AG20443 (cell line): ENCODE data around the gene NOSTRIN.
"Not testable (repeated sequence)": the region's sequence is repeated elsewhere in the genome, so short reads cannot be mapped to it uniquely, and the experiment has no call there.

Experiments
- DNase-seq: peaks from one replicate; pipeline ENCODE4 v3.0.0; 2012; ENCODE audit warnings: low spot score, mixed read lengths

The NOSTRIN gene

GRCh38 chr2:168819050-168819715, 16.7 kb downstream of the NOSTRIN start:
- no peak for DNase-seq

DNA sequence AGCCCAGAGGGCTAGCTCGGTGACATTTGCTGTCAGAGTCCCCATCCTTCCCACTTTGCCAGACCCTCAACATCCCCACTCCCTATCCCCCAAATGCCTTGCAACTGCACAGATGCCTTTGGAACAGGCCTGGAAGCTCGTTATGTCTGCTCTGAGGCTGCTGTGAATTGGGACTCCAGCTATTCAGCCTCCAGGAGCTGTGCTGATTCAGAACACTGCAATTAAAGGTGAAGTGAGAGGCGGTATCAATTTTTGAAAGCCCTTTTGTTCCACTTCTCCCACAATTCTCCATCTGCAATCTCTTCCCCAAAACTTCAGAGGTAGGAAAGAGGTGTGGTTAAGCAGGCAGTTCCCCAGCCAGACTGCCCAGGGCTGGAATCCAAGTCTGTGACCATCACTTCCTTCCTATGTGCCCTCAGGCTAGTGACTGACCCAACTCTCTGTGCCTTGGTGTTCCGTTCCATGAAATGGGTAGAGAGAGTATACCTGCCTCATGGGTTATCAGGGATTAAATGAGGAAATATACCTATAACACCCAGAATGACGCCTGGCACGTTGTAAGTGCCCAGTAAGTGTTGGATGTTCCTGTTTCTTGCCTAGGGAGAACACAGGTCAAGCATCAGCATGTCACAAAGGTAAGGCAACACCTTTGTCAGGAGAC, 17.5 kb downstream of the NOSTRIN start:
- DNase-seq = no peak

GRCh38 chr2:168821577-168821976, 19.1 kb downstream of the NOSTRIN start:
- DNase-seq = no peak

DNA sequence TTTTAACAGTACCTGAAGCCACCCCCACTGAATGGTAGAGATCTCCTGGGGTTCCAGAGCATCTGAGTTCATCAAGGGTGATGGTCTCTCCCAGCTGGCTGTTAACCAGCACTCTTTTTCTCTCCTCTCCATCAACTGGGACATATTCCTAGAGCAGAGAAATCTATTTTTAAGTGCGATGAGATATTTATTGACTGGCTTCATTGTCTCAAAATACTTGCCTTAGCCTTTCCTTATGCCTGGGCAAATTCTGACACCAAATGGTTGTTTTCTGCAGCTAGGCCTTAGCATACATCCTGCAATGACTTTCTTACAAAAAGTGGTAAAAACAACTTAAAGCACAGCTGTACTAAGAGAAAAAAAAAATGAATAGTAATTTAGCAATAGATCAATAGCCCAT, 19.6 kb downstream of the NOSTRIN start:
- no peak for DNase-seq

DNA sequence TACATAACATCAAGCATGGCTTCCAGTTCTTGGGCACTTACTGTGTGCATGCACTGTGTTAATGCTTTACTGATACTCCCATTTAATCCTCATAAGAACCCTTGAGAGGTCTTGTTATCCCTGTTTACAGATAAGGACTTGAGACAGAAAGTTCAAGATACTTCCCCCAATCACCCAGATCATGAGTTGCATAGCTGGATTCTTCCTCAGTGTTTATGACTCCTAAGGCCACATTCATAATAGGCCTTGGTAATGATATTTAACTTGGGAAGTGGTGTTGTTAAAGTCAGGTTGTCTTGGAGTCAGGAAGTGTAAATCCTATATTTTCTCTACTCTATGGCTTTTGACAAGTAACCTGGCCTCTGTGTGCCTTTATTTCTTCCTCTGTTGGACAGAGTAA, 22.7 kb downstream of the NOSTRIN start:
- DNase-seq = no peak

GRCh38 chr2:168830958-168831357, 28.5 kb downstream of the NOSTRIN start:
- DNase-seq = no peak

GRCh38 chr2:168831662-168832061, 29.2 kb downstream of the NOSTRIN start:
- DNase-seq = no peak

DNA sequence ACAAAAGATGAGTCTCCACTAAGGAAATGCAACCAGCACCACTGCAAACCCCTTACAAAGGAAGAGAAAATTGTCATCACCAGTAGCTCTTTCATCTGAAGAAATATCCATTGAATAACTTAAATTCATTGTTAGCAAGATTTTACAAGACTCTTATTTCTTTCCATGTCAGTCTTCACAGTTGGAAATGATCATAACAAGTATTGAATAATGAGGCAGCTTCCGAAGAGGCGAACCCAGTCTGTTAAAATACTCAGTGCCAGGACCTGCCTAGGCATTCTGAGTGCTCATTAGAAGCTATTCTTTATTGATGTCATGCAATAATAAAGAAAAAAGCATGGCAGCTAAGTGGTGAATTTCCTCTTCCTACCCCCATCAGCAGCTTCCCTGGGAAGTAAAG, 33.5 kb downstream of the NOSTRIN start:
- DNase-seq = no peak

DNA sequence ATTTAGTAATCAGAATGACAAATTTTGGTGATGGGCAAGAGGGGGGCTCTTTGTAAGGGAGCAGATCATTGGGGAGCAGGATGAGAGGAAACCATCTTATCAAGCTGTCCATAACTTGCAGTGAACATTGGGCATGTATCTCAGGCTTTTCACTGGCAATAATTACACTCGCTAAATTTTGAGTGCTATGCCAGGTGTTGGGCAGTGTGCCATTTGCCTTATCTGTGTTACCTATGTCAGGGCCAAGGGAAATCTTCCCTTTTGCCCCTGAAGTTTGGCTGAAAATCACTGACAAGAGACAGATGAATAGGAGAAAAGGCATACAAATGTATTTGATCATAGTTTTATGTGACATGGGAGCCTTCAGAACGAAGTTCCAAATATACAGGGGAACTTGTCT, 39.0 kb downstream of the NOSTRIN start:
- no peak for DNase-seq

GRCh38 chr2:168843253-168843652, 40.8 kb downstream of the NOSTRIN start:
- no peak for DNase-seq

GRCh38 chr2:168848225-168848624, 45.8 kb downstream of the NOSTRIN start:
- DNase-seq = no peak

- DNase-seq = peak; percentile 33
Observed at GRCh38 chr2:168849610-168850009, 47.2 kb downstream of the NOSTRIN start.

DNA sequence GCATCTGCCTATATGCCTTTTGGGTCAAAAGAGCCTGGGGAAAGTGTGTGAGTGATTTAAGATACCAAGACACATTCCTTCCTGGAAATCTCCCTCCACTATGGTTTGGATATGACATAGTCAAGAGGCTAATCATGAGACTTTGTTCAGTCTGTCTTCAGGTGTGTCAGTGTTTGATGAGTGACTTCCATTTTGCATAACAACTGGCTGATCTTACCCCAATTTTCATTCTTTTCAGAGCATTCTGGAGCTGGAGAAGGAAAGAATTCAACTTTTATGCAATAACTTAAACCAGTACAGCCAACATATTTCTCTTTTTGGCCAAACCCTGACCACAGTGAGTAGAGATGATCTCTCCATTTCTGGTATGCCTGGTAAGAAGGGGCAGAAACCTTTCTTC, 48.4 kb downstream of the NOSTRIN start:
- DNase-seq = no peak

- DNase-seq = peak; percentile 53
Observed at GRCh38 chr2:168851674-168852320, 49.4 kb downstream of the NOSTRIN start.

- no peak for DNase-seq
Observed at GRCh38 chr2:168852481-168852880, 50.0 kb downstream of the NOSTRIN start.

- no peak for DNase-seq
Observed at GRCh38 chr2:168853471-168853870, 51.0 kb downstream of the NOSTRIN start.

GRCh38 chr2:168854651-168855050, 52.2 kb downstream of the NOSTRIN start:
- DNase-seq = no peak

DNA sequence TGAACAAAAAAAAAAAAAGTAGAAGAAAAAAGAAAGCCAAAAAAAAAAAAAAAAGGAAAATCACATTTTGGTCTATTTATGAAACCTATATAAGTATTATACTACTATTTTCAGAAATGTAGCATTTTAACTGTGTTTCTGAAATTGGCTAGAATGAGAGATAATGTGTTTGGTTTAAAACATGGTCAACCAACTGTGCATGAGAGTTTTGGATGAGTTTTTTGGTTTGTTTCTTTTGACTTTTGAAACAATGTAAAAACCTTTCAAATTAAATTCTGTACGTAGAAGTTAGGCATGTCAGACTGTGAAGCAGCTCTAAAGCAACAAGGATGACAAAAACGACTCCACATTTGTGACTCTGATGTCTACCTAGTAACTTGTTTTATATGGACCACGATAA, 53.2 kb downstream of the NOSTRIN start:
- no peak for DNase-seq

DNA sequence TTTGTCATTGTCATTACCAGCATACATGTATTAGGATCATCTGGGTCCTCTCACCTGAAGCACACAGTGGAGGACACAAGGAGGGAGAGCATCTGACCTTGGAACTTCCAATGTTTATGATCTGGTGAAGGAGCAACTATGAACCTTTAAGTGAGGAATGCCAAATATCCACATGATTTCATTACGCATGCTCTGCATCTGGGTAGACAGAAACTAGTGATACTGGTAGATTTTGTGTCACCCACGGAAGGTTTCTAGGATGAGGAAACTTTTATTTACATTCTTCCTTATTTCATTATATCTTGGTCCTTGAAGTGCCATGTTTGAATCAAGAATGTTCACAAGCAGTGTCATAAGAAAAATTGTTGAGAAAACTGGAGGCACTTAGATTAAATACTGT, 55.7 kb downstream of the NOSTRIN start:
- no peak for DNase-seq

GRCh38 chr2:168867164-168867563, 64.7 kb downstream of the NOSTRIN start:
- not testable (repeated sequence) for DNase-seq

GRCh38 chr2:168870369-168870768, 67.9 kb downstream of the NOSTRIN start:
- not testable (repeated sequence) for DNase-seq

DNA sequence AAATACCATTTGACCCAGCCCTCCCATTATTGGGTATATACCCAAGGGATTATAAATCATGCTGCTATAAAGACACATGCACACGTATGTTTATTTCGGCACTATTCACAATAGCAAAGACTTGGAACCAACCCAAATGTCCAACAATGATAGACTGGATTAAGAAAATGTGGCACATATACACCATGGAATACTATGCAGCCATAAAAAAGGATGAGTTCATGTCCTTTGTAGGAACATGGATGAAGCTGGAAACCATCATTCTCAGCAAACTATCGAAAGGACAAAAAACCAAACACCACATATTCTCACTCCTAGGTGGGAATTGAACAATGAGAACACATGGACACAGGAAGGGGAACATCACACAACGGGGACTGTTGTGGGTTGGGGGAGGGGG, 68.4 kb downstream of the NOSTRIN start:
- not testable (repeated sequence) for DNase-seq

- DNase-seq = no peak
Observed at GRCh38 chr2:168874368-168875054, 72.1 kb downstream of the NOSTRIN start.
